Measurements from ENCODE around the gene DLGAP5. TPM values are rescaled to one million over a fixed set of nuclear protein-coding genes. Genes with fewer than 3 reads are reported as not detected.

Gene DLGAP5
- polyA plus RNA-seq, 1 donor (not counting 4 experiments of a cell fraction or from before 2014, with no cell fraction given): 15.3 TPM

- Histone ChIP-seq H2AFZ (ENCODE audit: control insufficient read depth, low read length) (no peak overlapping the region), H3K4me2 (ENCODE audit: control insufficient read depth, extremely low read depth, insufficient read depth, low read depth, low read length) (no peak overlapping the region), H3K27me3 (ENCODE audit: control insufficient read depth, extremely low read depth, insufficient read depth, low read length) (no peaks in the 10 kb centered on the region), H3K4me3 (ENCODE audit: control insufficient read depth in 2 of 3, extremely low read depth in 1 of 3, insufficient read depth in 2 of 3, low read depth in 1 of 3, low read length in 3 of 3) (no peak overlapping the region), H3K27ac (ENCODE audit: control insufficient read depth, insufficient read depth, low read length) (no peak overlapping the region), H3K4me1 (ENCODE audit: control insufficient read depth, extremely low read depth, insufficient read depth, low read length) (peaks cover 2% of the 10 kb centered on the region), H3K9me1 (ENCODE audit: control insufficient read depth, extremely low read depth, insufficient read depth, low read length) (no peaks in the 10 kb centered on the region), H3K9me3 (ENCODE audit: control insufficient read depth, low read depth, low read length) (no peaks in the 10 kb centered on the region), H3K9ac (ENCODE audit: control insufficient read depth, extremely low read depth, insufficient read depth, low read length) (no peak overlapping the region), H4K20me1 (ENCODE audit: control insufficient read depth, extremely low read depth, insufficient read depth, low read length) (no peaks in the 10 kb centered on the region), H3K36me3 (ENCODE audit: control insufficient read depth in 2 of 2, extremely low read depth in 1 of 2, insufficient read depth in 2 of 2, low read length in 2 of 2) (no peaks in the 10 kb centered on the region), H3K79me2 (ENCODE audit: control insufficient read depth, insufficient read depth, low read length) (no peaks in the 10 kb centered on the region)
- no peak for TF ChIP-seq CTCF (optimal IDR thresholded peaks at IDR 0.05 in 1 of 3, IDR thresholded peaks at IDR 0.05 in 1 of 3, conservative IDR thresholded peaks at IDR 0.05 in 1 of 3; ENCODE audit: extremely low read depth in 1 of 3, insufficient read depth in 2 of 3, low read length in 3 of 3)
- TF ChIP-seq EZH2 (IDR thresholded peaks at IDR 0.05; ENCODE audit: low read length): no peak
- no peak for DNase-seq (ENCODE audit: low read depth, low spot score)
- dilution Hi-C loops (cut with MboI; ENCODE audit: extremely low pct_ligation_motif_present, low sequenced_read_pairs): no loop called here
- no peak for FAIRE-seq
Observed at GRCh38 chr14:55207832-55208231, 16.4 kb upstream of the DLGAP5 start.

- no peak for FAIRE-seq
- no peak overlapping the region for H3K27ac ChIP-seq (ENCODE audit: control insufficient read depth, insufficient read depth, low read length)
- H3K4me2 ChIP-seq (ENCODE audit: control insufficient read depth, extremely low read depth, insufficient read depth, low read depth, low read length): no peak overlapping the region
Observed at GRCh38 chr14:55206175-55206693, 14.8 kb upstream of the DLGAP5 start.

More at GRCh38 chr14:55206175-55206693, 14.8 kb upstream of the DLGAP5 start:
- no peak for TF ChIP-seq EZH2 (IDR thresholded peaks at IDR 0.05; ENCODE audit: low read length)
- no peak for TF ChIP-seq CTCF (optimal IDR thresholded peaks at IDR 0.05 in 1 of 3, IDR thresholded peaks at IDR 0.05 in 1 of 3, conservative IDR thresholded peaks at IDR 0.05 in 1 of 3; ENCODE audit: extremely low read depth in 1 of 3, insufficient read depth in 2 of 3, low read length in 3 of 3)
- Histone ChIP-seq H3K4me1 (ENCODE audit: control insufficient read depth, extremely low read depth, insufficient read depth, low read length) (no peaks in the 10 kb centered on the region), H3K9ac (ENCODE audit: control insufficient read depth, extremely low read depth, insufficient read depth, low read length) (no peak overlapping the region), H3K79me2 (ENCODE audit: control insufficient read depth, insufficient read depth, low read length) (no peaks in the 10 kb centered on the region), H2AFZ (ENCODE audit: control insufficient read depth, low read length) (no peak overlapping the region), H3K36me3 (ENCODE audit: control insufficient read depth in 2 of 2, extremely low read depth in 1 of 2, insufficient read depth in 2 of 2, low read length in 2 of 2) (no peaks in the 10 kb centered on the region), H3K4me3 (ENCODE audit: control insufficient read depth in 2 of 3, extremely low read depth in 1 of 3, insufficient read depth in 2 of 3, low read depth in 1 of 3, low read length in 3 of 3) (no peak overlapping the region), H3K9me3 (ENCODE audit: control insufficient read depth, low read depth, low read length) (no peaks in the 10 kb centered on the region), H3K9me1 (ENCODE audit: control insufficient read depth, extremely low read depth, insufficient read depth, low read length) (no peaks in the 10 kb centered on the region), H3K27me3 (ENCODE audit: control insufficient read depth, extremely low read depth, insufficient read depth, low read length) (no peaks in the 10 kb centered on the region), H4K20me1 (ENCODE audit: control insufficient read depth, extremely low read depth, insufficient read depth, low read length) (no peaks in the 10 kb centered on the region)
- dilution Hi-C loops (cut with MboI; ENCODE audit: extremely low pct_ligation_motif_present, low sequenced_read_pairs): no loop called here
- no peak for DNase-seq (ENCODE audit: low read depth, low spot score)
